ENCODE data around the gene BCL2L14.
"Not testable (repeated sequence)": the region's sequence is repeated elsewhere in the genome, so short reads cannot be mapped to it uniquely, and the experiment has no call there.

The BCL2L14 gene

DNA sequence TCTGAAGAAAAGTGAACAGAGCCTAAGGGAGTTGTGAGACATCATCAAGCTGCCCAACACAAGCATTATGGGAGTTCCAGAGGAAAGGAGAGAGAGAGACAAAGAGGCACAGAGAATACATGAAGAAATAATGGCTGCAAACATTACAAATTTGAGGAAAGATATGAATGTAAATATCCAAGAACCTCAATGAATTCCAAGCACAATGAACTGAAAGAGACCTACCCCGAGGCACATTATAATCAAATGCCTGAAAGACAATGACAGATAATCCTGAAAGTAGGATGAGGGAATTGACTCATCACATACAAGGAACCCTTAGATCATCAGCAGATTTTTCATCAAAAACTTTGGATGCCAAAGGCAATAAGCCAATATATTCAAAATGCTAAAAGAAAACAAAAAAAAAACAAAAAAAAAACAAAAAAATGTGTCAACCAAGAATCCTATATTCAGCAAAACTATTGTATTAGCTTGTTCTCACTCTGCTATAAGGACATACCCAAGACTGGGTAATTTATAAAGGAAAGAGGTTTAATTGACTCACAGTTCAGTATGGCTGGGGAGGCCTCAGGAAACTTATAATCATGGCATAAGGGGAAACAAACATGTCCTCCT is 37.8 kb downstream of the BCL2L14 start:
- DNase-seq (ENCODE audit: low read depth, low spot score) = no peak

DNA sequence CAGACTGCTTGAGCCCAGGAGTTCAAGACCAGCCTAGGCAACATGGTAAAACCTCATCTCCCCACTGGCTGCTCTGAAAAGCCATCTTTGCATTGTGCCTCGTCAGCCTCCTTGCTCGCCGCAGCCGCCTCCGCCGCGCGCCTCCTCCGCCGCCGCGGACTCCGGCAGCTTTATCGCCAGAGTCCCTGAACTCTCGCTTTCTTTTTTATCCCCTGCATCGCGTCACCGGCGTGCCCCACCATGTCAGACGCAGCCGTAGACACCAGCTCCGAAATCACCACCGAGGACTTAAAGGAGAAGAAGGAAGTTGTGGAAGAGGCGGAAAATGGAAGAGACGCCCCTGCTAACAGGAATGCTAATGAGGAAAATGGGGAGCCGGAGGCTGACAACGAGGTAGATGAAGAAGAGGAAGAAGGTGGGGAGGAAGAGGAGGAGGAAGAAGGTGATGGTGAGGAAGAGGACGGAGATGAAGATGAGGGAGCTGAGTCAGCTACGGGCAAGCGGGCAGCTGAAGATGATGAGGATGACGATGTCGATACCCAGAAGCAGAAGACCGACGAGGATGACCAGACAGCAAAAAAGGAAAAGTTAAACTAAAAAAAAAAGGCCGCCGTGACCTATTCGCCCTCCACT is 40.3 kb downstream of the BCL2L14 start:
- not testable (repeated sequence) for DNase-seq (ENCODE audit: low read depth, low spot score)

DNA sequence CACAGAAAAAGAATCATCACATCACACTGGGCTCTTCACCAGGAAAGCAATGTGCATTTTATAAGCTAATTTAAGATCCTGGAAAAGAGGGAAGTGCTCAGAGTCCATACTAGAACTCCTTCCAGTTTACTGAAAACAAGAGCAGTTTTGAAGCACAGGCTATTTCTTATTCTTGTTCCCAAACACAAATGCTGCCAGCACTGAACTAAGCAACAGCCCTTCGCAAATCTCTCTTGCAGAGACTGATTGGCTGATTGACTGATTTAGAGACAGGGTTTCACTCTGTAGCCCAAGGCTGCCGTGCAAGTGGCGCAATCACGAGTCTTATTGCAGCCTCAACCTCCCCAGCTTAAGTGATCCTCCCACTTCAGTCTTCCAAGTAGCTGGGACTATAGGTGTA is 44.8 kb downstream of the BCL2L14 start:
- DNase-seq (ENCODE audit: low read depth, low spot score) = no peak

DNA sequence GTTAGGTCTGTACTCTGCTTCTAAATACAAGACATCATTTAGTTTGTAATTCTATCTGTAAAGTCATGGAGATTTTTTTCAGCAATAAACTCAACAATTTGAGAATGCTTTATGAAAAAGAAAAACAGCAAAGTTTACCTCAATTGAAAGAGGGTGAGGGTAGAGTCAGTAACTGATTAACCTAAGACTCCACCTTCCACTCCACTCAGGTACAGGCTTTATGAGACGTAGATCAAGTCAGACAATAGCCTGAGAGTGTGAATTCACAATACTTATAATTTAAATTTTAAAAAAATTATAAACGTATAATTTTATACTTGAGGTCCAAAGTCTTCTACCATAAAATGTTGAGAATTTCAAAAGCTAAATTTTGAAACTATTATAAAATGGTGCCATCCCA is 45.9 kb downstream of the BCL2L14 start:
- no peak for DNase-seq (ENCODE audit: low read depth, low spot score)

DNA sequence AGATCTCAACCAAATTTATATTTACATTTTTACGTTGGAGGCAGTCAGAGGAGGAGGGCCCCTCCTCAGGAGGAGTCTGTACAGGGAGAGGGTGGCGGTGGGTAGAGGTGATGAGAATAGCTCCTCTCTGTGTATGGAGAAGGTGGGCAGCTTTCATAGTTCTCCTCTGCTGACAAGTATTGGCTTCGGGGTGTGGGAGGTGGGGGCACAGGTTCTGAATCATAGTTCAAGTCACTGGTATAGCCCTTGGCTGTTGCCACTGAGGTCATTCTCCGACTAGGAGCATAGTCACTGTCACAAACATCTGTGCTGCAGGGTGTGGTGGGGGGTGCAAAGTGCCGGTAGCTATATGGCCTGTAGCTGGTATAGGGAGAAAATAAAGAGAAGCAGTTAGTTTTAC is 50.3 kb downstream of the BCL2L14 start:
- no peak for DNase-seq (ENCODE audit: low read depth, low spot score)

DNA sequence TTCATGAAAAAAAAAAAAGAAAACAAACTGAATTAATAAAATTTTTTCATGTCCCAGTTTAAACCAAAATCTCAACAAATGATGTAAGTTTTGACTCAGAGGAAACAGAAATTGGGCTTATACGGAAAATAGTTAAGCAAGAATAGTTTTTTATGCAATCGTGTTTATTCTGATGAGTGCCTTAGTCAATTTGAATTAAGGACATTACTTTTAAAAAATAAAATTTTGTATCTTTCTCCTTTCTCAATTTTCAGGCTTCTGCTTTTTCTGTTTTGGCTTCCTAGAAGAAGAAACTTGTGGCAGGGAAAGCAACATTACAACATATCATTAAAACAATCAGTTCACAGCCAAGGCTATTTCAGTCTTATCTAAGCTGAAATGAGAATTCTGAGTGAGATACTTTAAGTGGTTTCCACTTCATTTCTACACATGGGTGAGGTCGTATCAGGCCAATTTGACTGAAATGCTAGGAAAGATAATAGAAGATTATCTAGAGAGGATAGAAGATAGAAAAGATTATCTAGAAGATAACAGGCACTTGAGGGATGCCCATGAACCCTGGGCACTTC is 52.4 kb downstream of the BCL2L14 start:
- DNase-seq (ENCODE audit: low read depth, low spot score) = no peak

DNA sequence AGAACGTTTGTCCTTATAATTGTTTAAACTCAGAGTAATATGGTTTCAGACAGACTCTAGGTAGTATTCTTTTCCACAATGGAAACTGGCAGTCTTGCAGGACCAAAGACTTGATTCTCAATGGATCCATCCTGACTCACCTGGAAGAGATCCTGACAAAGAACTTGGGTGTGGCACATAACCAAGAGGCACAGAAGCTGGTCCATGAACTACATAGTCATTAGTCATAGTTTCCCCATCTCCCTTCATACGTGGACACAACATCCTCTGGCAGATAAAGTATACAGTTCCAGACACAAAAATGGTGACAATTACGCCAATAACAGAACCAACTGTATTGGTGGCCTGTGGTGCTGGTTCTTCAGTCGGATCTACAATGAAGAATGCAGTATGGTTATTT is 55.8 kb downstream of the BCL2L14 start:
- no peak for DNase-seq (ENCODE audit: low read depth, low spot score)

DNA sequence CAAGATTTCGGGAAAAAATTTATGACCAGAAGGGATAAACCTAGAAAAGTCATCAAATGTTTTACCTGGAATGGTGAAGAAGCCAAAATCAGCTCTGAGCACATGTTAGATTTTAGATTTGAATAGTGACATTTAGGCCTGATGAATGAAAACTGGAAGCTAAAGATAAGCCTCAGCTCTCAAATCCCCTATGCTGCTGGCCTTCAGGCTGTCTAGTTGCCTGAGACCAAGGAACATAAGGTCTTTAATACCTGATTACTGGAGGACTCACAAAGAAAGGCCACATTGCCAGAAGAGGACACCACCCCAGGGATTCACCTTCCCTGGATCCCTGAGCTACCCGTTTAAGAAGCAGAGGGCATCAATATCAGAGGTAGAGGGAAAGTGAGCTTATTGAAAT is 56.6 kb downstream of the BCL2L14 start:
- no peak for DNase-seq (ENCODE audit: low read depth, low spot score)

DNA sequence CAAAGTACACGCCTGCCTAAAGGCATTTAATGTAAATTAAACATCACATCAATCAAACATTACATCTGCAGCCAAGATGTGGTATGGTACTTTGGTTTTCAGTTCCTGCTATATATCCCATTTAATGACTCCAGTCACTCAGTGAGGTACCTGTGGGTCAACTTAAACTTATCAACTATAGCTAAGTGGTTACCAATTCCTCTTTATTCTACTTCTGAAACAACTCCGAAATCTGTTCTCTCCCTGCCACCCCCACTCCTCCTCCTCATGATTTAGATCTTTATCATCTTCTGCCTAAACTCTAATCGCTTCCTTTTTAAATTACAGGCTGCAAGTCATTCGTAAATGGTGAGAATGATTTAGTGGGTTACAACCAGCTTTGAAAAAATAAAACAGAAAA is 57.9 kb downstream of the BCL2L14 start:
- no peak for DNase-seq (ENCODE audit: low read depth, low spot score)

DNA sequence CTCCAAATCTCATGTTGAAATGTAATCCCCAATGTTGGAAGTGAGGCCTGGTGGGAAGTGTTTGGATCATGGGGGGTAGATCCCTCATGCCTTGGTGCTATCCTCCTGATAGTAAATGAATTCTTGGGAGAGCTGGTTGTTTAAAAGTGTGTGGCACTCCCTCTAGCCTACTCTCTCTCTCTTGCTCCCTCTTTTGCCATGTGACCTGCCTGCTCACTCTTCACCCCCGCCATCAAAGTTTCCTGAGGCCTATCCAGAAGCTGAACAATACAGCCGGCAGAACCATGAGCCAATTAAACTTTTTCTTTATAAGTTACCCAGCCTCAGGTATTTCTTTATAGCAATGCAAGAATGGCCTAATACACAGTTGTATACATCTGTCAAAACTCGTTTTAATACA is 62.5 kb downstream of the BCL2L14 start:
- no peak for DNase-seq (ENCODE audit: low read depth, low spot score)

DNA sequence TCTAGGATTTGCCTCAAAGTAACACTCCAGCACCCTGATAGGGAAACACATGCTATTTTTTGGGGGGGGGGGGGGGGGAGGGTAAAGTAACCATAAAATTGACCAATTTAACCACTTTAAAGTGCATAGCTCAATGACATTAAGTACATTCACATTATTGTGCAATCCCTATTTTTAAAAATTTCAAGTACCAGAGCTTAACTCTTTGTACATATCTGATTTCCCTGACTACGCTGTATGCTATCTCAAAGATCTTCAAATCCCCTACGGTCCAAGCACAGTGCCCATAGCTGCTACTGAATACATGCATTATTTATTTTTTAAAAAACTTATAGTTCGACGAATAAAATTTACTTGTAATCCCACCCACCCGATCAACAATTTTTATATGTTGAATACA is 63.0 kb downstream of the BCL2L14 start:
- DNase-seq (ENCODE audit: low read depth, low spot score) = no peak

DNA sequence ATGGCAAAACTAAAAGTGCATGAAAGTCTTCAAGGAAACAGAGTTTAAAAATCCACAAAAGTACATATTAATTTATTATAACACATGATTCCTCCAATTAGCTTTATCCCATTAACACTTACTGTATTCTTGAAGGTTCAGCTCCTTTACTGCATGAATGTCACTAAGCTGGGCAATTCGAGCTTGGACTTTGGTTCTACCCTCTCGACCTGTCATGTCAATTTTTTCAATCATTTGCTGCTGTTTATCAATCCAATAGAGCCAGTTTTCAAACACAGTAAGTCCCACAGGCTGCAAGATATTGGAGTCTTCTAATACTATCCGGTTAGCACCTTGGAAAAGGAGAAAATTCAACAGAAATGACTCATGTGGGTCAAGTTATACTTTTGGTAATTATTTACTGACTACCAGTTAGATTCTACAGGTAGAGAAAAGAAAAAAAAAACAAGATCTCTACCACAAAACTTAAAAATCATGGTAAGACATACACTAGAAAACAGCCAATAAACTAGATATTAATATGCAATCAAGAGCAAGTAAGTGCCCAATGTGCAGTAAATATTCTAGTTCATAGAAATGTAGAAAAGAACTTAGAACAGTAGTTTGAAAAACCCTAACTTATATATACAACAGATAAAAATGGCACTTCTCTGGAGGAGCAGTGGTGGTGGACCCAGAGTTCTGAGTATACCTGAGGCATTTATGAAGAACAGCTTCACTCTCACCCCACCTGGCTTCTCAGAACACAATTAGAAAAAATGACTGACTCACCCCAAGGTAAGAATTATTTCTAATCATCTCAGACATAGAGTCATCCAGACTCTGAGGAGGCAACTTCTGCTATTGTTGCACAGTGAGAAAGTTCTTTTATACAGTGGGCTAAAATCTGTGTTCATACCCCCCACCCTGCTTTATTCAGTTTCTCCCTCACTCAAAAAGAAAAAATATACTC is 67.7 kb downstream of the BCL2L14 start:
- DNase-seq (ENCODE audit: low read depth, low spot score) = no peak

DNA sequence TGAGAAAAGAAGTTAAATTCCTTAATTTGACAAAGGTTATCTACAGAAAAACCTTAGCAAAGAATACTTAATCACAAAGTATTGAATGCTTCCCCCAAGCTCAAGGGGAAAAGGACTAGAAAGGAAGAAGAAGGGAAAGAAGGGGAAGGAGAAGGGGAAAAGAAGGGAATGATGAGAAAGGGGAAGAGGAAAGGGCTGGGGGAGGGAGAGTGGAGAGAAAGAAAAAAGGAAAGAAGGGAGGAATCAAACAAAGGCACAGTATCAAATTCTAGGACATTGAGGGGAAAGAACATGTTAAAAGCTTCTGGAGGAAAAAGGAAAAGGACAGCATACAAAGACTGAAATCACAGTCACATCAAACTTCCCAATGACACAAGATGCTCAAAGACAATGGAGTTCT is 70.3 kb downstream of the BCL2L14 start:
- DNase-seq (ENCODE audit: low read depth, low spot score) = no peak

DNA sequence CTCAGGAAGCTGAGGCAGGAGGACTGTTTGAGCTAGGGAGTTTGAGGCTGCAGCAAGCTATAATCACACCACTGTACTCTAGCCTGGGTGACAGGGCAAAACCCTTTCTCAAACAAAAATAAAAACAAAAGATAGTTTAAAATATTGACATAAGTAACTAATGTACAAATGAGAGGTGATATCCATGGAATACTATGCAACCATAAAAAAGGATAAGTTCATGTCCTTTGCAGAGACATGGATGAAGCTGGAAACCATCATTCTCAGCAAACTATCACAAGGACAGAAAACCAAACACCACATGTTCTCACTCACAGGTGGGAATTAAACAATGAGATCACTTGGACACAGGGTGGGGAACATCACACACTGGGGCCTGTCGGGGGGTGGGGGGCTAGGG is 73.8 kb downstream of the BCL2L14 start:
- not testable (repeated sequence) for DNase-seq (ENCODE audit: low read depth, low spot score)

DNA sequence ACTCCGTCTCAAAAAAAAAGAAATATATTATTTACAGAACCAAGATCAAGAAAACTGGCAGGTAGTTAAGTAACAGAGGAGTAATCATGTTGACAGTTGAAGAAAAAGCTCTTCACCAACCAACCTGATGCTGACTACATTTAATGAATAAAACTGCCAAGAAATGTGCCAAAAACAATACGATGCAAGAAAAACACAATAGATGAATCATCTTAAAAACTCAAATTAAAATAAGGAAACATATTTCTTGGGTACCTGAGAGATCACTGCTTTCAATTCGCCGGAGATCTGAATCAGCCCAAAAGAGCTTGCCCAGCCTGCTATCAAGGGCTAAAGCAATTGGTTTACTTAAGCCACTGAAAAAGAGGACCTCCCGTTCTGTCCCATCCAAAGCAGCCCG is 76.4 kb downstream of the BCL2L14 start:
- DNase-seq (ENCODE audit: low read depth, low spot score) = no peak

All from smooth muscle cell of the brain vasculature (primary cell).